ENCODE results near the gene LPP. TPM values are rescaled to one million over a fixed set of nuclear protein-coding genes. Genes with fewer than 3 reads are reported as not detected.

The LPP gene
- total RNA-seq, 2 experiments from 2014 or later: 51.3 to 58.9 TPM

- H3K27me3 Mint-ChIP-seq (ENCODE audit: low read depth): no peaks in the 10 kb centered on the region
- POLR2A ChIA-PET: no interaction called here
- CTCF ChIA-PET: no interaction called here
Observed at GRCh38 chr3:188486952-188487351, 333.0 kb downstream of the LPP start.

GRCh38 chr3:188487652-188488051 lies 333.7 kb downstream of the LPP start:
- no peak overlapping the region for H3K27ac Mint-ChIP-seq
- H3K27me3 Mint-ChIP-seq (ENCODE audit: low read depth): no peaks in the 10 kb centered on the region
- ChIA-PET CTCF (no interaction called here), POLR2A (no interaction called here)
- H3K9me3 Mint-ChIP-seq (ENCODE audit: insufficient read depth): peaks cover under 1% of the 10 kb centered on the region
- H3K36me3 Mint-ChIP-seq (ENCODE audit: low read depth): peaks cover 39% of the 10 kb centered on the region
- no peaks in the 10 kb centered on the region for H3K4me1 Mint-ChIP-seq (ENCODE audit: low read depth)
- no peak for ATAC-seq
- no peak overlapping the region for H3K4me3 Mint-ChIP-seq
- DNase-seq: no peak

More at GRCh38 chr3:188486952-188487351, 333.0 kb downstream of the LPP start:
- DNase-seq (no peak), ATAC-seq (no peak)
- H3K4me1 Mint-ChIP-seq (ENCODE audit: low read depth): no peaks in the 10 kb centered on the region
- peaks cover 3% of the 10 kb centered on the region for H3K9me3 Mint-ChIP-seq (ENCODE audit: insufficient read depth)
- H3K27ac Mint-ChIP-seq: no peak overlapping the region
- H3K36me3 Mint-ChIP-seq (ENCODE audit: low read depth): peaks cover 39% of the 10 kb centered on the region
- H3K4me3 Mint-ChIP-seq: no peak overlapping the region

- no peak for ATAC-seq
- DNase-seq: no peak
Observed at GRCh38 chr3:188488801-188489200, 334.8 kb downstream of the LPP start.

DNA sequence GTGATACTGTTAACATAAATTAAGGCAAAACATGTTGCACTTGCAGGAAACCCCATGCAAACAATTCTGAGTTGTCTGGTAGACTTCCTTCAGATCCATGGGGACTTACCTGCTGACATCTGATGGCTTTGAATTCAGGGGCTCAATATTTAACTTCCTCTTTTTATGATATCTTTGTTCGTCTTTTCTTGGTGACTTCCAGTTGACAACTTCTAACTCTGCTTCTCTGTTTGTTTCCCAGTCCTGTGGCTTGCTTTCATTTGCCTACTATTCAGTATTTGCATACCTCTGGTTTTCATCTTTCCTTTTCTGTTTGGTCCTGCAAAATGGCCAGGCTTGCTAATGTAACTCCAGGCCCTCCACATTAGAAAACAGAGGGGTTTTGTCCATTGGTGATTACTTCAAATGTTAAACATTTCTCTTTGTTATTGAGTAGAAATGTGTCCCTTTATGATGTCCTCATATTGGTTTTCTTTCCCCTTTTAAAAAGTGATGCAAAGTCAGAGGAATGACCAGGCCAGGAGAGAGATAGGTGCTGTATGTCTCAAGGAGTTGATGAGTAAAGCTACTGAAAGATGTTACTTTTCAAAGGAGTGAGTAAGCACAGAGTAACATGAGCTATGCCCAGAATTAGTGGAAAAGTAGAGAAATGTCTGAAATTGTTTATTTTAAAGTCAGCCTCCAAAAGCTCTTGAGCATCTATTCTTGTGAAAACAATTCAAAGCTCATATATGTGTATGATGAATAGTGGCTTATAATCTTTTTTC lies 335.9 kb downstream of the LPP start:
- DNase-seq (no peak), ATAC-seq (no peak)
- ChIA-PET CTCF (no interaction called here), POLR2A (no interaction called here)
- peaks cover 5% of the 10 kb centered on the region for H3K9me3 Mint-ChIP-seq (ENCODE audit: insufficient read depth)
- peaks cover 34% of the 10 kb centered on the region for H3K36me3 Mint-ChIP-seq (ENCODE audit: low read depth)
- H3K27ac Mint-ChIP-seq: no peak overlapping the region
- no peaks in the 10 kb centered on the region for H3K27me3 Mint-ChIP-seq (ENCODE audit: low read depth)
- no peak overlapping the region for H3K4me3 Mint-ChIP-seq
- H3K4me1 Mint-ChIP-seq (ENCODE audit: low read depth): no peaks in the 10 kb centered on the region

More at GRCh38 chr3:188488801-188489200, 334.8 kb downstream of the LPP start:
- Mint-ChIP-seq H3K4me3 (no peak overlapping the region), H3K27me3 (ENCODE audit: low read depth) (no peaks in the 10 kb centered on the region), H3K36me3 (ENCODE audit: low read depth) (peaks cover 43% of the 10 kb centered on the region), H3K4me1 (ENCODE audit: low read depth) (no peaks in the 10 kb centered on the region), H3K9me3 (ENCODE audit: insufficient read depth) (peaks cover 5% of the 10 kb centered on the region), H3K27ac (peak overlapping the region; percentile 20)
- ChIA-PET POLR2A (no interaction called here), CTCF (no interaction called here)

DNA sequence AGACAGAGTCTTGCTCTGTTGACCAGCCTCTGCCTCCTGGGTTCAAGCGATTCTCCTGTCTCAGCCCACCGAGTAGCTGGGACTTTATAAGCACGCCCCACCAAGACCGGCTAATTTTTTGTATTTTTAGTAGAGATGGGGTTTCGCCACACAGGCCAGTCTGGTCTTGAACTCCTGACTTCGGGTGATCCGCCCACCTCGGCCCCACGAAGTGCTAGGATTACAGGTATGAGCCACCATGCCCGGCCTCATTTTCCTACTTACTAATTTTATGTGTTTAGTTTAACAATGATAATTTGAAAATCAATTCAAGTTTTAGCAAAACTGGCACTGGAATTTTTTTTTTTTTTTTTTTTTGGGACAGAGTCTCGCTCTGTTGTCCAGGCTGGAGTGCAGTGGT lies 336.5 kb downstream of the LPP start:
- H3K27ac Mint-ChIP-seq: no peak overlapping the region
- ChIA-PET POLR2A (no interaction called here), CTCF (no interaction called here)
- DNase-seq: no peak
- peaks cover 5% of the 10 kb centered on the region for H3K9me3 Mint-ChIP-seq (ENCODE audit: insufficient read depth)
- no peaks in the 10 kb centered on the region for H3K27me3 Mint-ChIP-seq (ENCODE audit: low read depth)
- no peak for ATAC-seq
- H3K36me3 Mint-ChIP-seq (ENCODE audit: low read depth): peaks cover 30% of the 10 kb centered on the region
- no peaks in the 10 kb centered on the region for H3K4me1 Mint-ChIP-seq (ENCODE audit: low read depth)
- no peak overlapping the region for H3K4me3 Mint-ChIP-seq

DNA sequence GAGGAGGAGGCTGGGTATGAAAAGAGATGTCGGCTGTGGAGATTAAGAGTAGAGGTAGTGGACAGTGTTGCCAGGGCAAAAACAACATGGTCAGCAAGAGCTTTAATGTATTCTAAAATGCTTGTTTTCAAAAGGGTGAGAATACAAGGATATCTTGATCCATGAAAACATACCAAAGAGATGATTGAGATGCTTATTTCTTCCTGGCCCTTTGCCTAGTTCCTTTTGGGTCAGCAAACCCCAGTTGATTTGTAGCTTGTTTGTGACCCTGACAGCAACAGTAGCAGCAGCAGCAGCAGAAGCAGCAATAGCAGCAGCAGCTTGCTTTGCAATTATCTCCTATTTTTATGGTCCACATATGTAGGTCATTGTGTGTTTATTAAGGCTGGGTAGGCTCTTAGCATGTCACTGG lies 337.3 kb downstream of the LPP start:
- ChIA-PET POLR2A (no interaction called here), CTCF (no interaction called here)
- peaks cover 5% of the 10 kb centered on the region for H3K9me3 Mint-ChIP-seq (ENCODE audit: insufficient read depth)
- no peaks in the 10 kb centered on the region for H3K4me1 Mint-ChIP-seq (ENCODE audit: low read depth)
- no peak overlapping the region for H3K27ac Mint-ChIP-seq
- peaks cover 29% of the 10 kb centered on the region for H3K36me3 Mint-ChIP-seq (ENCODE audit: low read depth)
- no peak overlapping the region for H3K4me3 Mint-ChIP-seq
- ATAC-seq (no peak), DNase-seq (no peak)
- no peaks in the 10 kb centered on the region for H3K27me3 Mint-ChIP-seq (ENCODE audit: low read depth)

DNA sequence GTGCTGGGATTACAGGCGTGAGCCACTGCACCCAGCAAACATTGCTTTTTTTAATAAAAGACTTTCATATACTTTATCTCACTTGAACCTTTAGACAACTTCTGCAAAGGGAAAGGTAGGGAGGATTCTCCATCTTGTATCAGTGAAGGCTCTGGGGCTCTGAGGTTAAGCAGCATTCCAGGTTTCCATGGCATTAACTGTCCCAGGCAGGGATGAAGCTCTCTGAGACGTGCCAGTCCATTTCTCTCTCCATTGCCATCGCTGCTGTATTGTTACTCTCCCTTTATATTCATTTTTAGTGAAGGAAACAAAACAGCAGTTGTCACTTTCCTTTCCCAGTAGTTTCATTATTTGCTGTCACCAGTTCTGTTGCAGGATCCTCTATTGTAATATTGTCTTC lies 342.4 kb downstream of the LPP start:
- Mint-ChIP-seq H3K27ac (no peak overlapping the region), H3K9me3 (ENCODE audit: insufficient read depth) (peaks cover 11% of the 10 kb centered on the region), H3K4me3 (no peak overlapping the region), H3K27me3 (ENCODE audit: low read depth) (no peaks in the 10 kb centered on the region), H3K36me3 (ENCODE audit: low read depth) (peaks cover 17% of the 10 kb centered on the region), H3K4me1 (ENCODE audit: low read depth) (peaks cover 3% of the 10 kb centered on the region)
- ChIA-PET CTCF (no interaction called here), POLR2A (no interaction called here)
- ATAC-seq (no peak), DNase-seq (no peak)

- ChIA-PET CTCF (no interaction called here), POLR2A (no interaction called here)
- H3K4me1 Mint-ChIP-seq (ENCODE audit: low read depth): peaks cover 3% of the 10 kb centered on the region
- no peak overlapping the region for H3K27ac Mint-ChIP-seq
- ATAC-seq: no peak
- H3K27me3 Mint-ChIP-seq (ENCODE audit: low read depth): no peaks in the 10 kb centered on the region
- no peak for DNase-seq
- peaks cover 11% of the 10 kb centered on the region for H3K9me3 Mint-ChIP-seq (ENCODE audit: insufficient read depth)
- H3K4me3 Mint-ChIP-seq: no peak overlapping the region
- H3K36me3 Mint-ChIP-seq (ENCODE audit: low read depth): peaks cover 14% of the 10 kb centered on the region
Observed at GRCh38 chr3:188497021-188497420, 343.1 kb downstream of the LPP start.

DNA sequence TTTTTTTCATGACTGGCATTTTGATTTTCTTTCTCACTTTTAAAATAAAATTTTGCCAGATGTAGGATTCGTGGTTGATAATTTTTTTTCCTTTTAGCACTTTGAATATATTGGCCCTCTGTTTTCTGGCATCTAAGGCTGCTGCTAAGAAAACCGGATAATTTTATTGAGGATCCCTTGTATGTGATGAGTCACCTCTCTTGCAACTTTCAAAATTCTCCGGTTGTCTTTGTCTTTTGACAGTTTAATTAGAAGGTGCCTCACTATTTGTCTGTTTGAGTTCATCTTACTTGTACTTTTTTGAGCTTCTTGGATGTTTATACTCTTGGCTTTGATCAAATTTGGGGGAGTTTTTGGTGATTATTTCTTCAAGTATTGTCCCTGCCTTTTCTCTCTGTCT lies 349.7 kb downstream of the LPP start:
- no peak overlapping the region for H3K27ac Mint-ChIP-seq
- H3K36me3 Mint-ChIP-seq (ENCODE audit: low read depth): peaks cover 31% of the 10 kb centered on the region
- ChIA-PET CTCF (interaction anchor here (0.8 kb wide), 1 partner anchor 451 kb away, joined by 3 read pairs; no protein-coding TSS in a partner anchor), POLR2A (no interaction called here)
- H3K4me1 Mint-ChIP-seq (ENCODE audit: low read depth): peaks cover 13% of the 10 kb centered on the region
- H3K9me3 Mint-ChIP-seq (ENCODE audit: insufficient read depth): peaks cover 30% of the 10 kb centered on the region
- H3K27me3 Mint-ChIP-seq (ENCODE audit: low read depth): no peaks in the 10 kb centered on the region
- no peak for DNase-seq
- no peak for ATAC-seq
- no peak overlapping the region for H3K4me3 Mint-ChIP-seq

DNA sequence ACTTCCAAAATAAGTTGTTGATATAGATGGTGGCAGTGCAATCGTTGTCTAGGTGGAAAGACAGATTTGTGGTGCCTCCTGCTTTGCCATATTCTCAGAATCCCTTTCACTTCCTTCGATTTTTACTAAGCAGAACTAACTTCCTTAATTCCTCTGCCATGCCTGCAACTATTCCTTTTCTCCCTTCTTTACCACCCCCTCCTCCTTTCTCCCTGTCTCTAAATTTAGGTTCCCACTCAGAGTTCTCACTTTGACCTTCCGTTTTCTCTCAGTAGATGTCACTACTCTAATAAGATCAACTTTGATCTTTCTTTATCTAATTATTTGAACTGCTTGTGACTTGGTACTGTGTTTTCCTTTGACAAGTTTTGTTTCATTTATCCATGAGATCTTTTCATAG lies 351.2 kb downstream of the LPP start:
- peaks cover 28% of the 10 kb centered on the region for H3K36me3 Mint-ChIP-seq (ENCODE audit: low read depth)
- DNase-seq: no peak
- no peak overlapping the region for H3K4me3 Mint-ChIP-seq
- ChIA-PET POLR2A (no interaction called here), CTCF (no interaction called here)
- peaks cover 25% of the 10 kb centered on the region for H3K9me3 Mint-ChIP-seq (ENCODE audit: insufficient read depth)
- no peak for ATAC-seq
- H3K4me1 Mint-ChIP-seq (ENCODE audit: low read depth): peaks cover 13% of the 10 kb centered on the region
- no peaks in the 10 kb centered on the region for H3K27me3 Mint-ChIP-seq (ENCODE audit: low read depth)
- no peak overlapping the region for H3K27ac Mint-ChIP-seq

- ChIA-PET CTCF (no interaction called here), POLR2A (no interaction called here)
- DNase-seq (no peak), ATAC-seq (no peak)
- no peak overlapping the region for H3K4me3 Mint-ChIP-seq
- H3K27me3 Mint-ChIP-seq (ENCODE audit: low read depth): no peaks in the 10 kb centered on the region
- H3K4me1 Mint-ChIP-seq (ENCODE audit: low read depth): peaks cover 13% of the 10 kb centered on the region
- H3K36me3 Mint-ChIP-seq (ENCODE audit: low read depth): peaks cover 32% of the 10 kb centered on the region
- no peak overlapping the region for H3K27ac Mint-ChIP-seq
- H3K9me3 Mint-ChIP-seq (ENCODE audit: insufficient read depth): peaks cover 24% of the 10 kb centered on the region
Observed at GRCh38 chr3:188505911-188506310, 352.0 kb downstream of the LPP start.

DNA sequence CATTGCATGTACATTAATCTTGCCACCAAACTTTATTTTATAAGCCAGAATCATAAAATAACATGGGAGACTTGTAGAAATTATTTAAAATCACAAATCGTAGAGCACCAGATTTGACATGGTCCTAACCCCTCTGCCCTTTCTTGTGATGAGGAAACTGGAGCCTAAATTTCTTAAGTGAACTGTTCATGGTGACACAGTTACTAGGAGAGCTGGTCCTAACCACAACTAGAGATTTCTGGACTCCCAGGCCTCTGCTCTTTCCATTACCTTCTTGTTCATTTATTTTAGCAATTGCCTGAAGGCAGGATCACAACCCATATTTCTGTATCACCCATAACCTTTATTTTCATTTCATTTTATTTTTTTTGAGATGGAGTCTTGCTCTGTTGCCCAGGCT lies 352.5 kb downstream of the LPP start:
- Mint-ChIP-seq H3K36me3 (ENCODE audit: low read depth) (peaks cover 32% of the 10 kb centered on the region), H3K27ac (no peak overlapping the region), H3K4me1 (ENCODE audit: low read depth) (peaks cover 13% of the 10 kb centered on the region), H3K9me3 (ENCODE audit: insufficient read depth) (peaks cover 24% of the 10 kb centered on the region), H3K4me3 (no peak overlapping the region), H3K27me3 (ENCODE audit: low read depth) (no peaks in the 10 kb centered on the region)
- ATAC-seq (no peak), DNase-seq (no peak)
- POLR2A ChIA-PET: no interaction called here
- CTCF ChIA-PET: no interaction called here

- Mint-ChIP-seq H3K9me3 (ENCODE audit: insufficient read depth) (peaks cover 22% of the 10 kb centered on the region), H3K4me3 (no peak overlapping the region), H3K27me3 (ENCODE audit: low read depth) (no peaks in the 10 kb centered on the region), H3K4me1 (ENCODE audit: low read depth) (peaks cover 13% of the 10 kb centered on the region), H3K27ac (peak overlapping the region; percentile 29), H3K36me3 (ENCODE audit: low read depth) (peaks cover 30% of the 10 kb centered on the region)
- ATAC-seq (no peak), DNase-seq (no peak)
- ChIA-PET POLR2A (no interaction called here), CTCF (no interaction called here)
Observed at GRCh38 chr3:188507244-188507720, 353.3 kb downstream of the LPP start.
